Stimulated activated CD4-positive, alpha-beta T cell treated with anti-CD3 and anti-CD28 coated beads, TNF-alpha, amount 100 ng/mL, for 1 hour (primary cell): ENCODE results near the gene CDH4.

Experiments used
- DNase-seq, 3 donors: peaks; one replicate each; pipeline ENCODE4 v3.0.0-alpha.2; 2020; ENCODE audit warnings: low read depth in 3 of 3, low spot score in 1 of 3

Gene CDH4

GRCh38 chr20:61571916-61572711 is 320.1 kb downstream of the CDH4 start:
- DNase-seq: no peak

- DNase-seq: no peak
Observed at GRCh38 chr20:61572789-61573188, 320.7 kb downstream of the CDH4 start.

GRCh38 chr20:61573415-61574305 is 321.6 kb downstream of the CDH4 start:
- DNase-seq: no peak

GRCh38 chr20:61575151-61575937 is 323.3 kb downstream of the CDH4 start:
- no peak for DNase-seq

- no peak for DNase-seq
Observed at GRCh38 chr20:61576372-61576771, 324.3 kb downstream of the CDH4 start.

DNA sequence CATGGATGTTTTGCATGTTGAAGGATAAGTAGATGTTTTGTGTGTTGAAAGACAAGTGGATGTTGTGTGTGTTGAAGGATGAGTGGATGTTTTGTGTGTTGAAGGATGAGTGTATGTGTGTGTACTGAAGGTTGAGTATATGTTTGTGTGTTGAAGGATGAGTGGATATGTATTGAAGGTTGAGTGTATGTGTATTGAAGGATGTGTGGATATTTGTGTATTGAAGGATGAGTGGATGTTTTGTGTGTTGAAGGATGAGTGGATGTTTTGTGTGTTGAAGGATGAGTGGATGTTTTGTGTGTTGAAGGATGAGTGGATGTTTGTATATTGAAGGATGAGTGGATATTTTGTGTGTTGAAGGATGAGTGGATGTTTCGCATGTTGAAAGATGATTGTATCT is 325.0 kb downstream of the CDH4 start:
- DNase-seq: no peak

- no peak for DNase-seq
Observed at GRCh38 chr20:61579908-61580307, 327.8 kb downstream of the CDH4 start.

GRCh38 chr20:61580958-61581824 is 329.1 kb downstream of the CDH4 start:
- DNase-seq: no peak

DNA sequence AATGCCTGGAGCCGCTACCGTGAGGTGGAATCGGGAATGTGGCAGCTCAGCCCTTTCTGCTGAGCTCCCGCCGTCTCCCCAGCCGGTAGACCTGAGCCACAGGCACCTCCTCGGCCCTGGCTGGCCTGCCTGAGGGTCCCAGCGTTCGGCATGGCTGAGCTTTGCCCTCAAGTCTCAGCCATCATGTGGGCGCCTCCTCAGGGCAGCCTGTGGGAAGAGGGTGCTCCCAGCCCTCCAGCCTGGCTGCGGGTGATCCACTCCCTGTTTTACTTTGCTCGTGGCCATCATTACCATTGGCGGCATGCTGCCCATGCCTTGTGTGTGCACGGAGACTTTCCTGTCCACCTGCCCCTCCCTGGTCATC is 329.7 kb downstream of the CDH4 start:
- no peak for DNase-seq

DNA sequence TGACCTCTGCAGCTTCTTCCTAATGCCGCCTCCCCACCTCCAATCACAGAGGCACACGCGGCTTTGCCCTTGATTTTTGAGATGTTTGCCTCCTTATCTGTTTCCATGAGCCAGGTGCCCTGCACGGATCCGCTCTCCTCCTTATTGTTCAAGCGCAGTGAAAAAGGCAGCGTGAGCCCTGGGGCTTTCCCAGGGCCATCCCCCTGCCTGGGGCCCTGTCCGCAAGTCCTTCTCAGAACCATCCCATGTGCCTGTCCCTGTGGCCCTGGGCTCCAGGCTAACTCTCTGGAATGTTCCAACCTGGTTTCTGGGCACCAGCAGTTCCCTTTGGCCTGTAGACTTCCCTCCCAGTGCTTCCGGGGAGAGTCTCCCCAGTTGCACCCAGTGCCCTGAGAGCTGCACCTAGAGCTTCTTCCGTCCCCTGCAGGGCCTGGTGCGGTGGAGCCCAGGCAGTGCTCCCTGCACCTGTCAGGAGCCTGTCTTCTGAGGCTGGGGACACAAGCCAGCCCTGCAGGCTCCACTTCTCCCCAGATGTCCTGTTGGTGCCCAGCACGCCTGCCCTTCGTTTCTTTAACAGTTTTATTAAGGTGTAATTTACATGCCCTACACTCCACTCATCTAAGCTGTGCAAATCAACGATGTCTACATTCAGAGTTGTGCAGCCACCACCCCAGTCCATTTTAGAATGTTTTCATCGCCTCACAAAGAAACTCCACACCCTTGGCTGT is 330.3 kb downstream of the CDH4 start:
- no peak for DNase-seq

GRCh38 chr20:61583356-61583755 is 331.3 kb downstream of the CDH4 start:
- no peak for DNase-seq

DNA sequence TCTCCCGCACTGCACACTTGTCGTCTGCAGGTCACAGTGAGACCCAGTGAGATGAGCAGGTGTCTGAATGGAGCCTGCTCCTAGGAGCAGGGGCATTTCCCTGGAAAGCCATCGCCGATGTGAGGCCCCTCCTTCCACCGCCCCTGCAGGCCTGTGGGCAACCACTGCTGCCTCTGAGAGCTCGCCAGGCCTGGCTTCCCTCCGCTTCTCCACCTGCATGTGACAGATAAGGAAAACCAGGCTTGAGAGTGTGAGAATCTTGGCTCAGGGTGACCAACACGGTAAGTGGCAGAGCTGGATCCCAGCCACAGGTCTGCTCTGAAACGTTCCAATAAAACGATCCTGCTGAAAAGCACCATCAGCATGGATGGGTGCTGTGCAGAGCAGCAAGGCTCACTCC is 332.8 kb downstream of the CDH4 start:
- DNase-seq: no peak

- DNase-seq: no peak
Observed at GRCh38 chr20:61585764-61586163, 333.7 kb downstream of the CDH4 start.

DNA sequence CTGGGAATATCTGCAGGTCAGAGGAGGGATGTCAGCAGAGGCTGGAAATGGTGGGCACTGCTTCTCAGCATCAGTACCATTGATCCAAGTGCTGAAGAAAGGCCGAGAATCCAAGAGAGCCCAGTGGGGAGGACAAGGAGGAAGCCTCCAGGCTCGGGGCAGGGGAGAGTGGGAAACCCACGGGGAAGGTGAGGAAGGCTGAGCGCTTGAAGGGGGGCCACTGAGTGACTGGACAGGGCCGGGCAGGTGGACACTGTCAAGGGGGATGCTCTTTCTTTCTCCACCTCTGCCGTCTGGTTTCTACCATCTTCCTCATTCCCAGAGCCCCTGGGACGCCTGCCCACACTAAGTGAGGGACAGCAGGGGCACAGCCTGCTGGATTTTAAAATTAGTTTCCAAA is 335.0 kb downstream of the CDH4 start:
- DNase-seq: no peak

DNA sequence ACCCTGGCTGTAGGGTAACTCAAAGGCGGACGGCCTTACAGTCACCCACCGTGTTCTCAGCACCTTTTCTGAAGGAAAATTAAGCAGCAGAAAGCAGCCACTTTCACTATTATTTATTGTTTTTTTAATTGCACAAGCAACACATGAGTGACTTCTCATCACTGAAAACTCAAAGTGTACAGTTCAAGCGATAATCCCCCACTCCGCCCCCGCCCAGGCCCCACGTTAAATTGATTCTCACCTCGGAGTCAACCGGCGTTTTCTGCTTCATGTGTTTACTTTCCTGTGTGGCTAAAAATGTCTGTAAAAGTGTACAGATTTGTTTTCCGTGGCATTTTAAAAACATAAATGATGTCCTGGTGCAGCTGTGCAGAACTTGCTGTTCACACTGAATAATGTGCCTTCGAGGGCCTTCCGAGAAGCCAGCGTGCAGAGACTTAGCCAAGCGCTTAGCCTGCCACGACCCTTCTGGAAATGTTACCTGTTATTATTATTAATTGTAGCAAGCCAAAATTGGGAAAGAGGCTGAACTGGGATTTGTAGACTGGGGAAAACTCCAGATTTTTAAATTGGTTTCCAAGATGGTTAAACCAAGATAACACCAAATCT is 335.7 kb downstream of the CDH4 start:
- DNase-seq: no peak

- DNase-seq: no peak
Observed at GRCh38 chr20:61588411-61589385, 336.6 kb downstream of the CDH4 start.

DNA sequence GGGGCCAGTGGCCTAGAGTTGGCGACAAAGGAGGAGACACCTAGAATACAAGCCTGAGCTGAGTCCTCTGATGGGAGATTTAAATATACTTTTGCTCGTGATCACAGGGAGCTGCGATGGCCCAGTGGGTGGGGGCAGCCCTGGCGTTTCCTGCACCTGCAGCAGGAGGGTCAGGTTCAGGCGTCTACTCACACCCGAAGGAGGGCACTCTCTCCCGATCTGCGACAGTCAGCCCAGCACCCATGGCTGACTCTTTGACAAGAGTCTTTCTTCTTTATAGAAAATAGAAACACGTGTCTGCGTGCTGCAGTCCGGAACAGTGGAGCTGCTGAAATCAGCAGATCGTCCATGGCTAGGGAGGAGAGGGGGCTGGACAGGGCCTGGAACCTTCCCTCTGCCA is 338.2 kb downstream of the CDH4 start:
- DNase-seq: no peak

DNA sequence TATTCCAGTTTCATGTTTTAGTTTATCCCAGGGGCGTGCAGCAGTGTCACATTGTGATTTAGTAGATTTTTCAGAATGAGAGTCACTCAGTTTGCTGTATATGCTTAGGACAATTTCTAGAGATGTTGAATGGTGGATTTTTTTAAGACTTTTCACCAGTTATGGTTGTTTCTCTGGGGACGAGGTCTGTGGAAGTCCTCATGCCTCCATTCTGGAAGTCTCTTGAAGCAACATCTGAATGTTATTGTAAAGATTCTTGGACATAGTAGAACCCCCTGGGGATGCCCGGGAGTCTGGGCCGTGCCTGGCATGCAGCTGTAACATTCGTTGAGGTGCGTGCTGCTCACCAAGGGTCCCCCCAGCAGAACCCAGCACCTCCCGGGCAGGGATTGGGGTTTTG is 341.5 kb downstream of the CDH4 start:
- DNase-seq: no peak
